ENCODE results near the gene PHLPP2.

Gene PHLPP2

GRCh38 chr16:71666928-71667707, 57.4 kb downstream of the PHLPP2 start:
- no peak for DNase-seq

- no peak for DNase-seq
Measured at GRCh38 chr16:71666264-71666663, 58.2 kb downstream of the PHLPP2 start.

- DNase-seq = no peak
Measured at GRCh38 chr16:71659471-71659870, 65.0 kb downstream of the PHLPP2 start.

GRCh38 chr16:71658771-71659170, 65.7 kb downstream of the PHLPP2 start:
- DNase-seq = no peak

GRCh38 chr16:71649704-71650103, 74.8 kb downstream of the PHLPP2 start:
- DNase-seq = no peak

GRCh38 chr16:71648921-71649320, 75.6 kb downstream of the PHLPP2 start:
- no peak for DNase-seq

- no peak for DNase-seq
Measured at GRCh38 chr16:71648162-71648561, 76.3 kb downstream of the PHLPP2 start.

GRCh38 chr16:71647391-71647790, 77.1 kb downstream of the PHLPP2 start:
- DNase-seq = no peak

- DNase-seq = peak in 1 of 2 experiments; percentile 49
Measured at GRCh38 chr16:71645450-71645849, 79.1 kb downstream of the PHLPP2 start.

GRCh38 chr16:71637398-71637797, 87.1 kb downstream of the PHLPP2 start:
- DNase-seq = no peak

- no peak for DNase-seq
Measured at GRCh38 chr16:71635632-71636031, 88.9 kb downstream of the PHLPP2 start.

- no peak for DNase-seq
Measured at GRCh38 chr16:71631776-71632175, 92.7 kb downstream of the PHLPP2 start.

GRCh38 chr16:71630808-71631207, 93.7 kb downstream of the PHLPP2 start:
- DNase-seq = no peak

GRCh38 chr16:71629278-71630016, 95.1 kb downstream of the PHLPP2 start:
- DNase-seq = no peak

GRCh38 chr16:71628810-71629209, 95.7 kb downstream of the PHLPP2 start:
- no peak for DNase-seq

GRCh38 chr16:71627731-71628181, 96.7 kb downstream of the PHLPP2 start:
- no peak for DNase-seq

GRCh38 chr16:71626858-71627213, 97.7 kb downstream of the PHLPP2 start:
- no peak for DNase-seq

- no peak for DNase-seq
Measured at GRCh38 chr16:71626018-71626857, 98.3 kb downstream of the PHLPP2 start, which contains the start of gene MARVELD3. Gene MARVELD3, plus strand, starts transcription at chr16:71626184. Its CDS starts 46 bp downstream, at chr16:71626230.

GRCh38 chr16:71625113-71625850, 99.2 kb downstream of the PHLPP2 start:
- no peak for DNase-seq

- DNase-seq = no peak
Measured at GRCh38 chr16:71623597-71623996, 100.9 kb downstream of the PHLPP2 start.

GRCh38 chr16:71622088-71622487, 102.4 kb downstream of the PHLPP2 start:
- no peak for DNase-seq

GRCh38 chr16:71618429-71618828, 106.1 kb downstream of the PHLPP2 start:
- no peak for DNase-seq
